ENCODE results near the gene SEC16A.

DNA sequence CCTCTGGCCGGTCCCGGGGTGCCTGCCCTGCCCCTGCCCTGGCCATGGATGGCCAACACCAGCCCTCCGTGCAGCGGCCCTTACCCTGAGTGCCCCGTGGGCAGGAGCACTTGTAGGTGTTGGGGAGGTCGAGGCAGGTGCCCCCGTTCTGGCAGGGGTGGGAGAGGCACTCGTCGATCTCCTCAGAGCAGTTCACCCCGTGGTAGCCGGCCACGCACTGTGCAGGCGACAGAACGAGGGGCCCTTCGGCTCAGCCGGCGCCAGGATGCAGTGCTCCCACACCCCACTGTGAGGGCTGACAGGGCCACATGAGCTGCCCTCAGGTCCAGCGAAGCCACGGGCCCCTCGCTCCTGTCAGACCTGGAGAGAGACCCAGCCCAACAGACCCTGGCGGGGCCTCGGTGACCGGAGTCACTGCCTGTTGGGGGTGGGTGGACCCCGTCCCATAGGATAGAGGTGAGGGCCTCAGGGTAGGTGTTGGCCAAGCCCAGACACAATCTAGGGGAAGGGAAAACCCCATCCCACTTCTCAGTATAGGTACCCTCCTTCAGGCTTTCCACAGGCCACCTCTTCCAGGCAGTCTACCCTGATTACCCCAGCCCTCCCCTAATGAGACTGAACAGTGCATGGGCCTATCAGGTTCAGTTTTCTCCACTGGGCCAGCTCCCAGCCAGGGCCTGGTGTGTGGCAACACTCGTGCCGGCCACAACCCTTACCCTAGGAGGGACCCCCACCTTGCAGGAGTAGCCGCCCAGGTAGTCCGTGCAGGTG is 24.6 kb upstream of the SEC16A start:
- no peak for TF ChIP-seq ZNF274 (IDR thresholded peaks at IDR 0.05; ENCODE audit: low read depth, low read length)
- TF ChIP-seq YY1 (IDR thresholded peaks at IDR 0.05; ENCODE audit: insufficient read depth, insufficient read length), result no peak
- no peak for TF ChIP-seq SUZ12 (IDR thresholded peaks at IDR 0.05; ENCODE audit: extremely low read depth, insufficient read depth, insufficient read length)
